IPS DF 4.7 (cell line): ENCODE measurements around the gene TXNRD2.
"Not testable (repeated sequence)": the region's sequence is repeated elsewhere in the genome, so short reads cannot be mapped to it uniquely, and the experiment has no call there.

ENCODE experiments used
- DNase-seq: peaks from one replicate; pipeline ENCODE4 v3.0.0-alpha.2; 2013; ENCODE audit warnings: low spot score; ENCODE audit errors: extremely low read depth

Gene TXNRD2

DNA sequence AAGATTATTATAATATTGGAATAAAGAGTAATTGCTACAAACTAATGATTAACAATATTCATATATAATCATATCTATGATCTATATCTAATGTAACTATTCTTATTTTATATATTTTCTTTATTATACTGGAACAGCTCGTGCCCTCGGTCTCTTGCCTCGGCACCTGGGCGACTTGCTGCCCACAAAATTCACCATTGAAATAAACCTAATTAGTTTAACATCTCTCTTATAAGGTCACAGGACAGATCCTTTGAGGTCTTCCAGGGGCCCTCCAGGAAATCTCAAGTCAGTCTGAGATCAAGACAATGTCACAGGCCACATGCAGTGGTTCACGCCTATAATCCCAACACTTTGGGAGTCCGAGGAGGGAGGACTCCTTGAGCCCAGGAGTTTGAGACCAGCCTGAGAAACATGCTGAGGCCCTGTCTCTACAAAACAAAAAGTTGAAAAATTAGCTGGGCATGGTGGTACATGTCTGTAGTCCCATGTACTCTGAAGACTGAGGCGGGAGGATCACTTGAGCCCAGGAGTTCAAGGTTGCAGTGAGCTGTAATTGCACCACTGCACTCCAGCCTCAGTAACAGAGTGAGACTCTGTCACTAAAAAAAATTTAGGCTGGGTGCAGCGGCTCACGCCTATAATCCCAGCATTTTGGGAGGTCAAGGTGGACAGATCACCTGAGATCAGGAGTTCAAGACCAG lies 6.6 kb upstream of the TXNRD2 start:
- no peak for DNase-seq

DNA sequence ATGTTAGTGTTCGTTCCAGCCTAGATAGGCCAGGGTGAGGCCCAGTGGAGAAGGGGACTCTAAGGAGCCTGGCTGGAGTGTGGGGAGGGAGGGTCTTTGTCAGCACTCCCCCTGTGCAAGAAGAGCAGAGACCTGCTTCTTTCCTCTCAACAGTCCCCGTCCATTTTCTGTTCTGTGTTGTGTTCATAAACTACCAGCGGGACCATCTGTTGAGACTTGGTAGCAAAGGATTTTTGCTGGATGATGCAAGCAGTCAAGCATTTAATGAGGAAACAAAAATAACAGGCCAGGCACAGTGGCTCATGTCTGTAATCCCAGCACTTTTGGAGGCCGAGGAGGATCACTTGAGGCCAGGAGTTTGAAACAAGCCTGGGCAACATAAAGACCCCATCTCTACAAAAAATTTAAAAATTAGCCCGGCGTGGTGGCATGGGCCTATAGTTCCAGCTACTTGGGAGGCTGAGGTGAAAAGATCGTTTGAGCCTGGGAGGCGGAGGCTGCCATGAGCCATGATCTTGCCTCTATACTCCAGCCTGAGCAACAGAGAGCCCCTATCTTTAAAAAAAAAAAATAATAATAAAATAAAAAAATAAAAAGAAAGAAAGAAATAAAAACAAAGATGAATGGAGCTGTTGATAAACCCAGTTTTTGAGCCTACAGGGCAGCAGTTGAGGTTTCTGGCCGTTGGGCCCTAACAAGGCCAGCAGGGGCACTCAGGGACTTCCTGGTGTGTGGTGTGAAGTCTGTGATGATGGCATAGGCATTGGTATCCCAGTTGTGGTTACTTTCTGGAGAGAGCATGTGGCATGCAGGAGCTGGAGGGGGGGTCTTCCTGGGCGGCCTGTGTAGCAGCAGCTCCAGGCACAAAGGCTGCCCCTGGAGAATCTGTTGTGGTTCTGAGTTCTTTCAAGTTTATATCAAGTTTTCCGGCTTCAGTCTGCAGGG lies 1.7 kb upstream of the TXNRD2 start:
- DNase-seq, result no peak

DNA sequence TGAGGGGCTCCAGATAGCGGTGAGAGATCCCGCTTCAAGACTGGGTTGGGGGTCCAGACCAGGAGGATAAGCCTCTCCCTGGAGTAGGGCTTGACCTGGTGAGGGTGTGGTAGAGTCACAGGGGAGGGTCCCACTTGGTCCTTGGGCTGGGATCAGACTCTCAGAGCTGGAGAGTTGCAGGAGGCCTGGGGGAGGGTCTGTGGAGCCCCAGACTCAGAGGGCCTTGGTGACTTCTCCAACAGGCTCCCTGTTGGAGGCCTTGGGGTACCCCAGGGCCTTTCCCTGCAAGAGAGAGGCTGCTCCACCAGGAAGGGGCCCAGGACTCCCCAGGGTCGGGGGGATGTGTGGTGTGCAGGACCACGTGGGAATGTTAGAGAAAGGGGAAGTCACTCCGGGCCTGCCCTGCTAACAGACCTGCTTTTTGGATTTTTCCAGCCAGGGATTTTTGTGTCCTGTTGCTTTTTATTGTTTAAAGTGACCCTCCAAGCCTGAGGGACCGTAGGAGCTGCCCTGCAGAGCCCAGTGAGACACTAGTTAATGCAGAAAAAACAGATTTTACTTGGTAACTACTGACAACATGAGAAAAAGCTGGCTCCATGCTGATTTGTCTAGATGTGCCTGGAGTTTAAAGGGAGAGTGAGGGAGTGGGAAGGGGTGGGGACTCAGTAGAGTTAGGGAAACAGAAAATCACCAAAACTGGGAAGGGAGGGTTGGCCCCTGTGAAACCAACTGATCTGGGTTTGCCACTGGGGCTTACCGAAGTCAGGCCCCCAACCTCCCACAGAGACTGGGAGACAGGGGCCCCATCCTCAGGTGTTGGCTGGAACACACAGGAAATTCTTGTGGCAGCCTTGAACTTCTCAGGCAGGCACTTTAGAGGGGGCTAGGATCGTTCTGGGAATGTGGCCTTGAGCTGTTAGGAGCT lies 801 bp upstream of the TXNRD2 start:
- no peak for DNase-seq

DNA sequence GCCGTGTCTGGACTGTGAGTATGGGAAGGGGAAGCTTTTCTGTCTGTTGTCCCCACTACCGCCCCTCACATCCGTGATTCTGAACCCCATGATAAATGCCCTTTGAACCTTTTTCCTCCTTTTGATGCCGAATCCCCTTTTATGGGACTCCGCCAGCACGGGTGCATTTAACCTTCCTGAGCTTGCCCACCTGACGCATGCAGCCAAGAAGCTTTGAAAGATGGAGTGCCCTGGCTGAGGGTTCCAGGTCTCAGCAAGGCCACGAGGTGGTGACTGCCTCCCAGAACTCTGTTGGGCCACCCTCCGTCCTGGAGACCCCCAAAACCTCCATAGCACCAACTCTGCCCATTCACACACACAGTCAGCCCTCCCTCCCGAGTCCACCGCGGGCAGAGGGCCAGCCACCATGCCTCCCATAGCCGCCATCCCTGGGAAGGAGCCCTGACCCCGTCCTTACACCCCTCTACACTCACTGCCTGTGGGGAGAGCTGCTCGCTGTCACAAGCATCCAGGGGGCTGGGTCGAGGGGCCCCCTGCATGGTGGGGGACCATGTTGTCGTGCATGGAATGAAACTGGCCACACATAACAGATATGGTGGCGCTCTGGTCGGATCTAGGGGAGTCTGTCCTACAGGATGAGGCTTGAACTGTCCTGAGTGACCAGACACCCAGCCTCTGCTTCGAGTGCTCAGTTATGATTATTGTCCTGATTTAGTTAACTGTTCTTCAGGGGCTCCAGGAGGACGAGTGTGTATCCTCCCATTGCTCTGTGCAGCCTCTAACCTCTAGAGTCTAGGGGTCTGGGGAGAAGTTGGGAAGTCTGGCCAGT lies 868 bp downstream of the TXNRD2 start:
- DNase-seq, result no peak

DNA sequence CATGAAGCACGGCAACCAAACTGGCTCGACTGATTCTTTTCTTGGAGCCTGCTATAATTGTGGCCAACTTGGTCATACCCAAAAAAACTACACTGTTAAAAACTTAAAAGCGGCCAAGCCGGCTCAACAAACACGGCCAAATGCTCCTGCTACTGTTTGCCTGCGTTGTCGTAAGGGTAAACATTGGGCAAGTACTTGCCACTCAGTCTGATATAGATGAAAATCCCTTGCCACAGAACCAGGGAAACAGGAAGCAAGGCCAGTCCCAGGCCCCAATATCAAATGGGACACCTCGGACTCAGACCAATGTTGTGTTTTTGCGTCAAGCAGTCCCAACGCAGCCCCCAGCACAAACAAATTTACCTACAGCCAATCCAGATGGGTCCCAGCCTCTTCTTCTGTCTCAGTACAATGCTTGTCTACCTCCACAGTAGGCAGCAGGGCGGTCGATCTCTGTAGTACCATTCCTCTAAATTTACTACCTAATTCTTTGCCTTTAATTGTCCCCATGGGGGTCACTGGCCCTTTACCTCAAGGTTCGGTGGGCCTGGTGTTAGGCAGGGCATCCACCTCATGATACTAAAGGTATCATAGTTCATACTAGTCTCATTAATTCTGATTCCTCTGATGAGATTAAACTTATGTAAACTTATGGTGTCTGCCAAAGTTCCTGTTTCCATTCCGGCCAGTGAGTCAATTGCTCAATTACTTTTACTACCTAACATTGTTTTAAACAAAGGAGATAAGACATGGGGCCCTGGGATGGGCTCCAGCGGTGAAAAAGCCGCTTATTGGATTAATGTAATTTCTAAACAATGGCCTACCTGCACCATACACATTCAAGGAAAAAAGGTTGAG lies 3.8 kb downstream of the TXNRD2 start:
- DNase-seq, result no peak

DNA sequence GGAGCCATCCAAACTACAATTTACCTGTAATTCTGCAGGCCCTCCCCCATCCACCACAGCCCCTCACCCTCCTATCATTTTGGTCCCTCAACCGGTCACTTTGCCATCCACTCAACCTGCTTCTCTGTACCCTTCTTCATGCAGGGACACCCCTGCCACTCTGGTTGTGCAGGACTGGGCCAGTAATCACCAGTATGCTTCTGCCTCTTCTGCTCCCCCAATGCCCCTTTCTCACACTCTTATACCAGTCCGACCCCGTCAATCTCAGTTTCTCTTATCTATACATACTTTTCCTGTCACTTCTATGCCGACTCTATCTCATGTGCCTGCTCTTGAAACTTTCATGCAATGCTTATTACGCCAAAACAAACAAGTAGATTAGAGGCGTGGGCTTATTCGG lies 5.1 kb downstream of the TXNRD2 start:
- DNase-seq, result no peak

DNA sequence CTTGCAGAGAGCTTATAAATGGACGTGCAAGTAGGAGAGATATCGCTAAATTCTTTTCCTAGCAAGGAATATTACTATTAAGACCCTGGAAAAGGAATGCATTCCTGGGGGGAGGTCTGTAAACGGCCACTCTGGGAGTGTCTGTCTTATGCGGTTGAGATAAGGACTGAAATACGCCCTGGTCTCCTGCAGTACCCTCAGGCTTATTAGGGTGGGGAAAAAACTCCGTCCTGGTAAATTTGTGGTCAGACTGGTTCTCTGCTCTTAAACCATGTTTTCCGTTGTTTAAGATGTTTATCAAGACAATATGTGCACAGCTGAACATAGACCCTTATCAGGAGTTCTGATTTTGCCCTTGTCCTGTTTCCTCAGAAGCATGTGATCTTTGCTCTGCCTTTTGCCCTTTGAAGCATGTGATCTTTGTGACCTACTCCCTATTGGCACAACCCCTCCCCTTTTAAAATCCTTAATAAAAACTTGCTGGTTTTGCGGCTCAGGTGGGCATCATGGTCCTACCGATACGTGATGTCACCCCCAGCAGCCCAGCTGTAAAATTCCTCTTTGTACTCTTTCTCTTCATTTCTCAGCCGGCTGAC lies 6.4 kb downstream of the TXNRD2 start:
- not testable (repeated sequence) for DNase-seq

DNA sequence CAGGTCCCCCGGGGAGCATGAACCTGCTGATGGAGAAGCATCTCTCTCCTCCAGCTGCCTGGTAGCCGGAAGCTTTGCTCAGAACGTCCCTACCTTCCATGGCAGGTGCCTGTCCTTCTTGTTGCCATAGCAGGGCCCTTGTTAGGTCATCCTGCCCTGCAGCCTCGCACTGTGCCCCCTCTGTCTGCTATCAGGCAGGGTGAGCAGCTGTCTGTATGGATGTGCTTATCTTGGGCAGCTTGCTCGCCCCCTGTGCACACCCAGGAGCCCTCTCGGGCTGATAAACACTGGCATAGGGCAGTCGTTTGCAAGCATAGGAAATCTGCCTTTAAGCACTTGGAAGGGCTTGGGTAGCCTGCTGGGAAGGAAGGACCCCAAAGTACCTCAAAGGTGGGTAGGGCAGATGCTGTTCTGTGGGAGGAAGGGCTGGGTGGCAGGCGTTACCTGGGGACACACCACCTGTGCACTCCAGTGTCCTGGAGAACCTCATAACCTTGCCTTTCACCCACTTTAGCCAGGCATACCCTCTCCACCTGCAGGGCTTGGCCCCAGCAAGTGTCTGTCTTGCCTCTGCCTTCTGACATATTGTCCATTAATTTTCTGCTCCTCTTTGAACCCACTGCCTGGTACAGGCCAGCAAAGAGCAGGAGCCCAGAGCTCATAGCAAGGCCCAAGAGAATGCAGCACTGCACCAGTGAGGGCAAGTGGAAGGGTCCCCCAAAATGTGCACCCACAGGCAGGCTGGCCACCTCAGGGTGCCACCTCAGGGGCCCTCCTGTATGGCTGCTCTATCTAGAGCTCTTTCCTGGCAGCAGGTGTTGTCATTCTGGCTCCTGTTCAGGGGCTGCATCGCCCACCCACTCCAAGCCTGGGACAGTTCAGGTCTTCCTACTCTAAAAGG lies 8.0 kb downstream of the TXNRD2 start:
- no peak for DNase-seq

DNA sequence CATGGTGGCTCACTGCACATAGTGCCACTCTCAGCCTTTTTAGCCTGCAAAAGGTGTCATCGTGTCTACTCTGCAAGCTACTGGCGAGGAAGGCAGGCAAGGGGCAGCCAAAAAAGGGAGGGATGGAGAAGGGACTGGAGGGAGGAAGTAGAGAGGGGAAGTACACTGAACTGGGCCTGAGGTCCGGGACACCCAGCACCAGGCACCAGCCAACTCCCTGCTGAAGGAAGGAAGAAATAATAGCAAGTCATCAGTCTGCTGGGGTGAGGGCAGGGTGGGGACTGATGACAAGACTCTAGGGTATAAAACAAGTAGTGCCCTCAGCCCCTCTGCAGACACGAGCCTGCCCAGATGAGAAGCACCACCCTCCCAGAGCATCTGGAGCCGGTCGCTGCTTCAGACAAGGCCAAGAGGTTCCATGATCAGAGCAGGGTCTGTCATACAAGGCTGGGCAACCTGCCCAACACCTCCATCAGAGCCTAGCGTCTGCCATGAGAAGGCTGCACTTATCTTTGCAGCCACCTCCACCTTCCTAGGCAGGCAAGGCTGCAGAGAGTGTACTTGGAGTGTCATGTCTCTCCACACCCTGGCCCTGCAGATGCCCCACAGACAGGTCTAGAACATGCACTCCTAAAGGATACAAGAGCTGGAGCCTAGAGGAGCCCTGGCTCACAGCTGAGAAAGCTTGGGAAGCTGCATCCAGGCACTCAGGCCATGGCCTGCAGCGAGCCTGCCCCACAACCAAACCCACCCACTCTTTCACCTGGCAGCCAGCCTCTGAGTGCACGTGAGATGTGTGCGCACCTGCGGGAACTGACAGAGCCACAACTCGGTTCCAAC lies 9.0 kb downstream of the TXNRD2 start:
- no peak for DNase-seq

DNA sequence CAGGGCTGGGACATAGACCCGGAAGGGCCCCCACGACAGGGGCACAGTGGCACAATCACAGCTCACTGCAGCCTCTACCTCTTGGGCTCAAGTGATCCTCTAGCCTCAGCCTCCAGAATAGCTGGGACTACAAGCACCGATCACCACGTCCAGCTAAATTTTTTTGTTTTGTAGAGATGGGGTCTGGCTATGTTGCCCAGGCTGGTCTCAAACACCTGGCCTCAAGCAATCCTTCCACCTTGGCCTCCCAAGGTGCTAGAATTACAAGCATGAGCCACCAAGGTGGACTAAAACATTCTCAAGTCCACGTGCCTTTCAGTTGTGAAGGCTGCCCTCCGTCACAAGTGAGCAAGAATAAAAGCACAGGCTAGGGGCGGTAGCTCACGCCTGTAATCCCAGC lies 10.1 kb downstream of the TXNRD2 start:
- DNase-seq, result no peak

DNA sequence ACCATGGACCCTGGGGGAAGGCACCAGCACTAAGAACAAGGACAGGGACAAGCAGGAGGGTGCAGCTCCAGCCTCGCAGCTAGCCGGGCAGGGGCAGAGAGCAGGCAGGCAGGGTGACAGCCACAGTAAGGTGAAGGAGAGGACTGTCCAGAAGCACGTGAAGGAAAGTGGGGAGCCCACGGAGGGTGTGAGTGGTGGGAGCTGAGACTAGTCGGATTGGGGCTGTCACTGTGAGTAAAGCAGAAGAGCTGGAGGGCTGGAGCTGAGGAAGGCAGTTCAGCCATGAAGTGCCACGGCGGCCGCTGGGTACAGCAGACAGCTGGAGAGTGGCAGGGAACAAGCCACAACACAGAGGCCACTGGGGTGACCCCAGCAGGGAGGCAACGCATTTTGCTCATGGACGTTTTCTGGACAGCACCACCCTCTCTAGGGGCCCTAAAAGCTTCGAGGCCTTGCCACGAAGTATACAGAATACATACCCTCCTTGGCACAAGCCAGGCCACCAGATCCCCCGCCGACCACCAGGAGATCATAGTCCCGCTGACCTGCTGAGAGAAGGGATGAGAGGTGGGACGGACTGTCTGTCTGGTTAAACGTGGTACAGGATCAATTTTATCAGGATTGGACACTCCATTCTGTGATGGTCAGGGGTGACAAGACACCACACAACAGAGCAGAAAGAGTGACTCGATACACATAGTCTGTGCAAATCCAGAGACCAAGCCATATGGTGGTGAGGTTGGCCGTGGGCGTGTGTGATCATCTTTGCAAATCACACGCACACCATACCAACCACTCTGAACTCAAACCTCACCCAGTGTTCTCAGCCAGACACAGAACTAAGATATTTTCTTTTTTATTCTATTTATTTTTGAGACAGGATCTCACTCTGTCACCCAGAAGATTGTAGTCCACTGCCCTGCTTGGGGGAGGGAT lies 10.8 kb downstream of the TXNRD2 start:
- DNase-seq, result no peak

DNA sequence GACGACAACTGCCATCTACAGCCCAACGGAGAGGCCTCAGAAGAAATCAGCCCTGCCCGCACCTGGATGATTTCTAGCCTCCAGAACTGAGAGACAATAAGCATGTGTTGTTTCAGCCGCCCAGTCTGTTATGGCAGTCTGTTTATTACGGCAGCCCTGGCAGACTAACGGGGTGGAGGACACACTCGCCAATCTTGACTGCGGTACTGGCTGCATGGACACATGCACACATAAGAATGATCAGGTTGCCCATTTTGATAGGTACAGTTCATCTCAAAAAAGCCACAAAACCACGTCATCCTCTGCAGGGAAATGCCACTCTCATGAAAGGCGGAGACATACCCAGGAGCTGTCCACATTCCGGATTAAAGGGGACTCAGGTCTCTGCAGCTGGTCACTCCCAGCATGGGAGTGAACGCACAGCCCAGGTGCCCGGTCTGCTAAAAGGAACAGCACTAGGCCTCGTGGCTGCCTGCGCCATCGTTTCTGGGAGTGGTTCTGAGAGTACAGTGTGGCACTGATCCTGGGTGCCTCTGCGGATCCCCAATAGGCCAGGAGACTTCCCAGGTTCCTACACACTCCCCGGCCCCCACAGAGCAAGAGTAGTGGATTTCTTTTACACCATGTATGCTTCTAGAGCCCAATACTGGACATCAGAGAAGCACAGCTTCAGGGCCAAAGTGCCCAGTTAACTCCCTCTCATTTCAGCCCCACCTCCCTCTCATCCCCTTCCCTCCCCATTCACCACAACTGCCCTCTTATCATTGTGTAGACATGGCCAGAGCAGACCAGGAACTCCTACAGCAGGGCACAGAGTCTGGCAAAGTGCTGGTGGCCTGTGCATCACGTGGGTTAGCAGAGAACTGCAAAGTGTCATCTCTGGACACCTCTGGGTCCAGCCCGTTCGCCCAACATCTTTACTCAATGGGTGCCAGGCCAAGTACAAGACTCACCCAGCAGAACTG lies 11.8 kb downstream of the TXNRD2 start:
- no peak for DNase-seq

DNA sequence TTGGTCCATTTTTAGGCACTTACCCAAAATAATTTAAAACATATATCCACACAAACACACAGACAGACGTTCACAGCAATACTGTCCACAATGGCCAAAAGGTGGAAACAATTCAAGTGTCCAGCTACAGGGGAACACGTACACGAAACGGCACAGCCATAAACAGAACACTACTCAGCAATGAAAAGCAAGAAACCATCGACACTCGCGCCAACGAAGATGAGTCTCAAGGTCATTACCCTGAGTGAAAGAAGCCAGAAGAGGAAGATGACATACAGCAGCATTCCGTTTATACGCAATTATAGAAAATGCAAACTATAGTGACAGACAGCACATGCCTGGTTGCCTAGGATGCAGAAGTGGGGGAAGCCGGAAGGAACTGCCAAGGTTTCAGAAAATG lies 13.4 kb downstream of the TXNRD2 start:
- no peak for DNase-seq

DNA sequence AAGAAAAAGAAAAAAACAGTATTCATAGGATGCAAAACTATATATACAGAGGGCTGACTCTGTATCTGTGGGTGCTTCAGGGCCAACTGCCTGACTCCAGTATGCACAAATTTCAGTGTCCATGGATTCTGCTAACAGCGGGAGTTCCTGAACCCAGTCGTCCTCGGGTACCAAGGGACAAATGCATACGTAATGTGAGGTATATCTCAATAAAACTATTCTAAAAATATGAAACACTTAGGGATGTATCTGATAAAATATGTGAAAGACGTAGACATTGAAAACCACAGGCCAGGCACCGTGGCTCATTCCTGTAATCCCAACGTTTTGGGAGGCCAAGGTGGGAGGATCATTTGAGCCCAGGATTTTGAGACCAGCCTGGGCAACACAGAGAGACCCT lies 13.9 kb downstream of the TXNRD2 start:
- DNase-seq, result no peak

DNA sequence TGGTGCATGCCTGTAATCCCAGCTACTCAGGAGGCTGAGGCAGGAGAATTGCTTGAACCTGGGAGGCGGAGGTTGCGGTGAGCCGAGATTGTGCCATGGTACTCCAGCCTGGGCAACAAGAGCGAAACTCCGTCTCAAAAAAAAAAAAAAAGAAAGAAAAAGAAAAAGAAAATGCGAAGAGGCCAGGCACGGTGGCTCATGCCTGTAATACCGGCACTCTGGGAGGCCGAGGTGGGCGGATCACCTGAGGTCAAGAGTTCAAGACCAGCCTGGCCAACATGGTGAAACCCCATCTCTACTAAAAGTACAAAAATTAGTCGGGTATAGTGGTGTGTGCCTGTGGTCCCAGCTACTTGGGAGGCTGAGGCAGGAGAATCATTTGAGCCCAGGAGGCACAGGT lies 15.6 kb downstream of the TXNRD2 start:
- not testable (repeated sequence) for DNase-seq
